GM04504 (cell line): ENCODE results near the gene RGS8.

ENCODE experiments used
- DNase-seq: peaks from one replicate; pipeline ENCODE4 v3.0.0-alpha.2; 2012; ENCODE audit warnings: low read depth

RGS8 gene, protein sequence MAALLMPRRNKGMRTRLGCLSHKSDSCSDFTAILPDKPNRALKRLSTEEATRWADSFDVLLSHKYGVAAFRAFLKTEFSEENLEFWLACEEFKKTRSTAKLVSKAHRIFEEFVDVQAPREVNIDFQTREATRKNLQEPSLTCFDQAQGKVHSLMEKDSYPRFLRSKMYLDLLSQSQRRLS

GRCh38 chr1:182684116-182684828 lies at the start of gene RGS8:
Gene RGS8 (minus strand): TSS chr1:182684587. CDS start chr1:182669649, 14,938 bp downstream.
- no peak for DNase-seq

GRCh38 chr1:182731852-182732575 lies 47.6 kb upstream of the RGS8 start:
- DNase-seq = no peak

DNA sequence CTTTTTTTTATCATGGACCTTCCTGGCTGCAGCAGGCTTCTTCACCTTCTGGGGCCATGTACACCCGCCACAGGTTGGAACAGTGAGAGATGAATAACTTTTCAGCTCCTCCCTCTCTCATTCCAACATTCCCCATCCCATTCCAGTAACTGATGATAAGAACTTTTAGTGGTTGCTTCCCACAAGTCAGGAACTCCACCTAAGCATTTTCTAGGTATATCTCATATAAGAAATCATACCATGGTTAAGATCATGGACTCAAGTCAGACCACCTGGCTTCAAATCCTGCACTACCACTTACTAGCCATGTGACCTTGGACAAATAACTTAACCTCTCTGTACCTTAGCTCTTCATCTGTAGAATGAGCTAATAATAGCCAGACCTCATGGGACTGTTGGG lies 42.5 kb upstream of the RGS8 start:
- no peak for DNase-seq

GRCh38 chr1:182725259-182726255 lies 41.2 kb upstream of the RGS8 start:
- DNase-seq = no peak

- DNase-seq = no peak
Measured at GRCh38 chr1:182724215-182724614, 39.8 kb upstream of the RGS8 start.

DNA sequence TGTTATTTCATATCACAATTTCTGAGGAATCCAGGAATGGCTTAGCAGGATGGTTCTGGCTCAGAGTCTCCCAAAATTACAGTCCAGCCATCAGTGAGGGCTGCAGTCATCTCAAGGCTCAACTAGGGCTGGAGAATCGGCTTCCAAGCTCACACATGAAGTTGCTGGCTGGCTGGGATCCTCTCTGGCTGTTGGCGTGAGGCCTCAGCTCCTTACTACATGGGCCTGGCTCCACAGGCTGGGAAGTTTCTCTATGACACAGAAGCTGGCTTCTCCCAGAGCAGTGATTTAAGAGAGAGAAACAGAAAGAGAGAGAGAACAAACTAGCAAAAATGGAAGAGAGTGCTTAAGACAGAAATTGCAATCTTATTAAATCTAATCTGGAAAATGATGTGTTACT lies 38.8 kb upstream of the RGS8 start:
- no peak for DNase-seq

DNA sequence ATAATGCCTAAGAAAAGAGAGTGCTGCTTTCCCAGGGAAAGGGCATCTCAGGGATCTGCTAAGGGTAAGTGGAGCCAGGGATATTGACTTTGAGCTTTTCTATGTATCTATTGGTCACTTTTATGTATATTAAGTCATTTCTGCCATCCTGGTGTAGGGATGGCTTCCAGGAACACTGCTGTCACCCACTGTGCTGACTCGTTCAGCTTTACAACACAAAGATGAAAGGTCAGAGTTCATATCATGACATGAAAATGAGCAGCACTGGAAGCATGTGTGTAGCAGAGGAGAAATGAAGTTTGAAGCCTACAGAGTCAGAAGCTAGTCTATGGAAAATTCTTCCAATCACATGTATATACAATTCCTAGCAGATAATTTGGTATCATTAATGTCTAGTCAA lies 37.1 kb upstream of the RGS8 start:
- DNase-seq = no peak

DNA sequence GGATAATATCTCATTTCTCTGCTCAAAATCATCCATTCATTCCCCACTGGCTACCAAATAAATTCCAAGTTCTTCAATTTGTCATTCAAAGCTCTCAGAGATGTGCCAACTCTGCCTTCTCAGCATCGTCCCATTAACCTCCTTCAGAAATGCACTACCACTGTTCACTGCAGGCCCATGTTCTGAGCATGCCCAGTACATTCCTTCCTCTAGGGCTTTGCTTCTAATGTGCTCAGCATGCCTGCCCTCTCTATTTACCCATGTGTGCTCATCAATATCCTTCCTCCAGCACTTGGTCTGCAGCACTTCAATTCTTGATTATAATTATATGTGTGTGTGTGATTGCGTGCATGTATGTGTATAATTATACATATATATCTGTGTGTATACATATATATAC lies 36.1 kb upstream of the RGS8 start:
- DNase-seq = no peak

DNA sequence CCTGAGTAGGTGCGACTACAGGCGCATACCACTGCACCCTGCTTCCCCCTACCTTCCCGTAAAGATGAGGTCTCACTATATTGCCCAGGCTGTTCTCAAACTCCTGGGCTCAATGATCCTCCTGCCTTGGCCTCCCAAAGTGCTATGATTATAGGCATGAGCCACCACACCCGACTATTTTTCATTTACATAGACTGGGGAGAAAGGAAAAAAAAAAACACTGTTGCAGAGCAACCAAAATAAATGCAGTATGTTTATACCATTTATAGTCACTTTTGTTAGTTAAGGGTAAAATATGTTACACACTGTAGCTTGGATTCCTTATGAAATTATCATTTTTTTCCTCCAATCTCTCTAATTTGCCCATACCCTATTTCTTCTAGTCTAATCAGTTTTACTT lies 35.2 kb upstream of the RGS8 start:
- DNase-seq = no peak

GRCh38 chr1:182718311-182718710 lies 33.9 kb upstream of the RGS8 start:
- no peak for DNase-seq

GRCh38 chr1:182716740-182717720 lies 32.6 kb upstream of the RGS8 start:
- DNase-seq = no peak

- no peak for DNase-seq
Measured at GRCh38 chr1:182715531-182715930, 31.1 kb upstream of the RGS8 start.

- no peak for DNase-seq
Measured at GRCh38 chr1:182714546-182714945, 30.2 kb upstream of the RGS8 start.

DNA sequence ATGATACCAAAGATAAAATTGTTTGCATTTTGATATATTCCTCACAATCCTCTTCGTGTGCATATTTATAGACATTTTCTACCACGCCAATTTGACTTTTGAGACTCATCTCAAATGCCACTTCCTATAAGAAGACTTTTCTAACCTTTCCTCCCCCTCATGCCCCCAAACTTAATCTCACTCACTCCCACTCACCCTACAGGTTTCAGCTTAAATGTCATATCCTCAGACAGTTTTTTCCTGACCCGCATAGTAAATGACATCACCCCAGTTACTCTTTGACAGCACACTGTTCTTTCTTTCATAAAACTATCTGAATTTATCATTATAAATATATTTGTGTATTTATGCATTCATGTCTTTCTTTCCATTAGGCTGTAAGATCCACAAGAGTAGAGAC lies 29.6 kb upstream of the RGS8 start:
- no peak for DNase-seq

DNA sequence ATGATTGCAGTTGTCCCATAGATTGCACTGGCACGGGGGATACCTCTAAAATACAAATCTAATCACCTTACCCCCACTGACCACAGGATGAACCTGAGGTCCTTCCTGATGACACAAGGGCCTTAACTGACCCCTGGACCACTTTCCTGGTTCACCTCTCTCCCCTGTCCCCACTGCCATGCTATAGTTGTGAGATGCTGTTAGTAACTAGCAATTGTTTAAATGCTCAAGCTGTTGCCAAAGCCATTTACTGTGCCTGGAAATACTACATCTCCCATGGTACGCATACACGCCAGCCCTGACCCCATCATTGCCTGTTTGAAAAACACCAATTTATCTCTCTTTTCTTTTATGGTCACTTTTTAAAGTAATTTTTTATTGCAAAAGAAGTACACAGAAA lies 29.1 kb upstream of the RGS8 start:
- no peak for DNase-seq

DNA sequence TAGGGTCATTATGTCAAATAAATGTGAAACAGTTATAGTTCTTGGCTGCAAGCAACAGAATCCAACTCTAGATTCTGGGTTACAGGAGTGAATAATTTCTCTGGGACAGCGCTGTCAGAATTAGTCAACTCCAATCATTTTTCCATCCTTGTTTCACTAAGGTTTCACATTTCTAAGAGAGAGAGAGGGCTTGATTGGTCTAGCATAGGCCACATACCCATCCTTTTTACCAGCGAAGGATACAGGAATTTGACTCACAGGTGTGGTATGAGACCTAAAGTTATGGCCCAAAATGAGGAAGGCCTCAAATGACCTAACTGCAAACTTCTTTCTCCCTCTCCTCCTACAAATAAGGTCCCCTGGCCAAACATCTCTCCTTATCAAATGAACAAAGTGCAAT lies 25.5 kb upstream of the RGS8 start:
- DNase-seq = no peak

DNA sequence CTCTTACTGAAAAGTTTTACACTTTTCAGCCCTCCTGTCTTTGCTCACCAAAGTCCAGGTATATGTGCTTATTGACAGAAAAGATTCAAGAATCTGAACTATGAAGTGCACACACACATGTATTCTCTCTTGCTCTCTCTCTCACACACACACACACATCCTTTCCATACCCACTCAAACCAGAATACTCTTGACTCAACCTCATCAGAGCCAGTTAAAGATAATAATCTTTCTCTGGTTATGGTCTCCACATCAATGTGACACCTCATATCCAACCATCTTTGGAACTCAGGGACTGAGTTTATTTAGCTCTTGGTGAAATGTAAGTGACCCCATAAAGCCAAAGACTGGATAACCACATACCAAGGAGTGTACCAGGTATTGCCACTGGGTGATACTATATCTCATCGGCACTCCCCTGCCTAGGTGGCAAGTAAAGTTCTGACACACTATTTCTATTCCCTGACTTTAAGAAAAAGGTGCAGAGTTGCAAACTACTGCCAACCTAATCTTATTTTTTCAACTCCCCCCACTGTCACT lies 24.9 kb upstream of the RGS8 start:
- no peak for DNase-seq

- no peak for DNase-seq
Measured at GRCh38 chr1:182707122-182707521, 22.7 kb upstream of the RGS8 start.

DNA sequence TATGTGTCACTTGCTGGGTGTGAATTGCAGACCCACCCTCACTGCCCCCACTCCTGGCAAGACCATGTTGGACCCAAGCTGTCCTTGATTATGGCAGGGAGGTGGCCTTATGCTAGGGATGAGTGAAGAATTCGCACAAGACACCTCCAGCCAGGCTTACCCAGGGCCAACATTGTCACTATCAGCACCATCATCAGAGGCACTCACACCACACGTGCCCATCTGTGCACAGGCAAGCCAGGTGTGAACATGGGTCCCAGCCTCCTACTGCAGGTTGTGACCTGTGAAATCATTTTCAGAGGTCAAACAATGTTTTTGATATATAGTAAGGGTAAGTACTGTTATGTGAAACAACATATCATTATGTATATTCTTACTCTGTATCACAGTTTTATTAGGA lies 20.3 kb upstream of the RGS8 start:
- no peak for DNase-seq

DNA sequence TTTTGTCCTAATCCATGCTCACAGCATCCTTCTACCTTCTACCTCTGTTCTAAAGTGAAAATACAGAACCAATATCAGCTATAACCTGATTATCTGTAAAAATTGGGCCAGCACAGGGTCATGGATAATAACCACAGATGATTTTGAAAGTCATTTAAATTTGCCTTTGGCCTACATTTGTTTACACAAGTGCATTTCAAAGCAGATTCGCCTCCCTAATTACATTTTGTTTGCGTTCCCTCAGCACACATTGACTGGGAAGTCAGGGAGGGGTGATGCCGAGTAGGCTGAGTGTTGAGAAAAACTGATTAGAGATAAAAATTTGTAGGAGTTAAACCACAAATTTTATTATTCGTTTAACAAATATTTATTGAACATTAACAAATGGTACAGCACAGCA lies 19.2 kb upstream of the RGS8 start:
- DNase-seq = no peak
